Endothelial cell of umbilical vein (primary cell): ENCODE measurements around the gene P2RY11.

ENCODE experiments used
- CTCF ChIP-seq, 2 donors: IDR thresholded peaks; 1 replicate in 1 of 2; 2 replicates in 1 of 2; pipeline ENCODE4 v1.5.1; 2011; ENCODE audit warnings: low read length in 2 of 2, mild to moderate bottlenecking in 2 of 2, moderate library complexity in 2 of 2, control low read depth in 1 of 2, inconsistent platforms in 1 of 2, low read depth in 1 of 2; ENCODE audit not compliant: insufficient read depth in 1 of 2; ENCODE audit errors: extremely low read depth in 1 of 2
- EZH2 ChIP-seq: IDR thresholded peaks from 2 replicates; pipeline ENCODE4 v1.6.1; 2012; ENCODE audit warnings: borderline replicate concordance, low read depth, mild to moderate bottlenecking, moderate library complexity, low read length, inconsistent platforms; ENCODE audit not compliant: severe bottlenecking
- FOS ChIP-seq: IDR thresholded peaks from 2 replicates; pipeline ENCODE4 v1.6.1; 2011; ENCODE audit warnings: mild to moderate bottlenecking, low read length, moderate library complexity, borderline replicate concordance; ENCODE audit not compliant: insufficient read depth
- GATA2 ChIP-seq: IDR thresholded peaks from 2 replicates; pipeline ENCODE4 v1.7.0; 2011; ENCODE audit warnings: low read depth, mild to moderate bottlenecking, moderate library complexity, mixed read lengths, low read length; ENCODE audit not compliant: insufficient read length, insufficient read depth
- JUN ChIP-seq: IDR thresholded peaks from 2 replicates; pipeline ENCODE4 v1.6.1; 2011; ENCODE audit warnings: borderline replicate concordance, low read depth; ENCODE audit not compliant: insufficient read length, insufficient read depth
- MYC ChIP-seq: IDR thresholded peaks from one replicate; pipeline ENCODE4 v1.6.1; 2011; ENCODE audit warnings: mild to moderate bottlenecking, low read depth, low read length
- POLR2A ChIP-seq: IDR thresholded peaks from 2 replicates; pipeline ENCODE4 v1.6.1; 2012; ENCODE audit warnings: low read depth, mild to moderate bottlenecking, control low read depth, low read length
- POLR2AphosphoS5 ChIP-seq: IDR thresholded peaks from 2 replicates; pipeline ENCODE4 v1.6.1; 2012; ENCODE audit warnings: low read depth, mild to moderate bottlenecking, control low read depth, low read length, moderate library complexity; ENCODE audit not compliant: insufficient read depth

GRCh38 chr19:10155839-10156238 lies 44.3 kb downstream of the P2RY11 start:
- TF ChIP-seq CTCF (IDR thresholded peaks at IDR 0.05; ENCODE audit: extremely low read depth in 1 of 2, insufficient read depth in 1 of 2, low read depth in 1 of 2, low read length in 2 of 2) (no peak), POLR2AphosphoS5 (no peak), FOS (no peak), MYC (no peak), POLR2A (no peak), GATA2 (no peak), JUN (no peak), EZH2 (no peak)
